HL-60/S4 (cell line): ENCODE data around the gene ST6GALNAC4.

Experiments used
- in situ Hi-C: fragments of 300-500 bp; cut with MboI; formaldehyde crosslinking; loops from 2 replicates; pipeline ENCODE4 v1.14.3; 2022; ENCODE audit warnings: low sequenced_read_pairs

The ST6GALNAC4 gene

GRCh38 chr9:127860779-127861178, 56.1 kb downstream of the ST6GALNAC4 start:
- in situ Hi-C loops: loop anchor here (10.0 kb wide), 1 partner anchor 266 kb away; no protein-coding TSS in a partner anchor

DNA sequence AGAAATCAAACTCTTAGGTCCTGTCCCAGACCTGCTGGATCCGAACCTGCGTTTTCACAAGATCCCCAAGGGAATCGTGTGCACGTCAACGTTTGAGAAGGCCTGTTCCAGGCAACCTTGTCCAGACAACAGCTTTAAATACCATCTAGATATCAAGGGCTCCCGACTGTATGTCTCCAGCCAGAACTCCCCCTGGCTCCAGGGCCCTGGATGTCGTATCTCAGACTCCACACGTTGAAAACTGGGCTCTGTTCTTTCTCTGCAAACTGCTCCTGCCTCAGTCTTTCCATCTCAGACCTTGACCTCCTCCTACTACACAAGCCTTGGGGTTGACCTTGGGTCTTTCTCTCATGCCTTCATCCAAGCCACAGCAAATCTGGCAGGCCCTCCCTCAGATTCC, 56.6 kb downstream of the ST6GALNAC4 start:
- in situ Hi-C loops: loop anchor here (10.0 kb wide), 1 partner anchor 265 kb away; no protein-coding TSS in a partner anchor

DNA sequence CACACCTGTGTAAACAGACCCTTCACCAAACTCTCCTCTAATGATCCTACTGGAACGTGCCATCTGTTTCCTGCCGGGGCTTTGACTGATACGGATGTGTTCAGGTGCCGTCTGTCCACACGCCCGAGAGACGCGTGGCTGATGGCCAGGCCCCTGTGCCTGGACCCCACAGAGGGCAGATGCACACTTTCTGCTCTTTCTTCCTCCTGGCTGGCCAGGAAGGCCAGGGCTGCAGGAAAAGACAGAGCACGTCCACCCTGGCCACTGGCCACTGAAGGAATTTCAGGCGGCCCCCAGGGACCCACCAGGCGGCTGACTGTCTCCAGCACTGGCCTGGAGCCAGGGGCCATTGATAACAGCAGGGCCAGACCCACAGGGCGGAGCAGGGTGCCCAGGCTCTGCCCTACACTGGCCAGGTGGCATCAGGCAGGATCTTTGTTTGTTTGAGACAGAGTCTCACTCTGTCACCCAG, 58.8 kb downstream of the ST6GALNAC4 start:
- in situ Hi-C loops: no loop called here
